Jurkat, Clone E6-1 (cell line): ENCODE data around the gene ERCC5.

Source experiments
- DNase-seq: peaks from one replicate; pipeline ENCODE4 v3.0.0-alpha.2; 2011; ENCODE audit warnings: low read depth, low spot score
- H3K4me3 ChIP-seq: 2 replicates; pipeline ENCODE4 v1.5.1; 2011; ENCODE audit warnings: mild to moderate bottlenecking, low read length, control low read depth, moderate library complexity

Gene ERCC5

GRCh38 chr13:102838273-102838672 lies 7.6 kb upstream of the ERCC5 start:
- no peak overlapping the region for H3K4me3 ChIP-seq
- DNase-seq = no peak

DNA sequence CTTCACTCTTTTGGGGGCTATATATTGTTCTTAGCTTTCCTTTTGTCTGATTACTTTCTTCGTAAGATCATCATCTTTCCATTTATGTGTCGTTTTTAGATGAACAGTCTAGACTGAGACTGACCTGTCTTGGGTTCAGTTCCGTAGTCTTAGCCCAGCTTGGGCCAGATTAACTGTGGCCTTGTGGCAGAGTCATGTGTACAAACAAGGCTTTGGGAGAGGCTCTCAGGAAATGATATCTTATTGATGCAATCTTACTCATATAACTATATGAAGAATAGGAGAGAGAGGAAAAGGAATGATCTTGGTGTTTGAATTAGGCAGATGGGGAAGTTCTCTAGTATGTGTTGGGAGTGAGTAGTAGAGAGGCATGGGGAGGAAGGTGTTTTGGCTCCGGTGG lies 6.8 kb upstream of the ERCC5 start:
- DNase-seq = no peak
- H3K4me3 ChIP-seq = no peak overlapping the region

- H3K4me3 ChIP-seq = no peak overlapping the region
- DNase-seq = no peak
These were observed 6.4 kb upstream of the ERCC5 start for GRCh38 chr13:102839462-102839861.

- H3K4me3 ChIP-seq = peak overlapping the region; percentile 97
- no peak for DNase-seq
These were observed 573 bp upstream of the ERCC5 start for GRCh38 chr13:102845289-102845629.

DNA sequence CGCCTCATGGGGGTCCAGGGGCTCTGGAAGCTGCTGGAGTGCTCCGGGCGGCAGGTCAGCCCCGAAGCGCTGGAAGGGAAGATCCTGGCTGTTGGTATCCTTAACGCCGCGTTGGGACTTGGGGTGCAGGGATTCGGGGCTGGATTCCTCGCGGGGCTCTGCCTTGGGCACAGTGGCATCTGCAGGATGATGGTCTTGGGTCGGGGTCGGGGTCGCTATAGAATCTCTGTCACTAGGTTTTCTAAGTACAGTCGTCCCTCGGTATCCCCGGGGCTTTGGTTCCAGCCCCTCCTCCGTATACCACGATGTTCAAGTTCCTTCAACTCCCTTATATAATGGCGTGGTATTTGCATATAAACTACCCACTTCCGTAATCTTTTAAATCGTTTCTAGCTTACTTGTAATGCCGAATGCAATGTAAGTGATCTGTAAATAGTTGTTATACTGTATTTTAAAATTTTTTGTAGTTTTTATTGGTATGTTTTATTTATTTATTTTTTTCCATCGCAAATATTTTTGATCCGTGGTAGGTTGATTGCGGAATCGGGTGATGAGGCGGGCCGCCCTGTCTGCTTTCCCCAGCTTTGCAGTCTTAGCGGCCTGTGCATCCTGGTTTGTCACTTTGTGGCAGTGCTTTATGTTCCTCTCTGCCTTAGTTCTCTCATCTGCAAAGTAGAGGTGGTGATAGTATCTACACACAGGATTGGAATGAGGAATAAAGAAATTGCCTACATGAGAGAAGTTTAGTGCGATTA lies 606 bp downstream of the ERCC5 start:
- peak; percentile 72 for DNase-seq
- peak overlapping the region; percentile 97 for H3K4me3 ChIP-seq

- peak; percentile 54 for DNase-seq
- H3K4me3 ChIP-seq = peak overlapping the region; percentile 97
These were observed 1.7 kb downstream of the ERCC5 start for GRCh38 chr13:102847272-102848234.

DNA sequence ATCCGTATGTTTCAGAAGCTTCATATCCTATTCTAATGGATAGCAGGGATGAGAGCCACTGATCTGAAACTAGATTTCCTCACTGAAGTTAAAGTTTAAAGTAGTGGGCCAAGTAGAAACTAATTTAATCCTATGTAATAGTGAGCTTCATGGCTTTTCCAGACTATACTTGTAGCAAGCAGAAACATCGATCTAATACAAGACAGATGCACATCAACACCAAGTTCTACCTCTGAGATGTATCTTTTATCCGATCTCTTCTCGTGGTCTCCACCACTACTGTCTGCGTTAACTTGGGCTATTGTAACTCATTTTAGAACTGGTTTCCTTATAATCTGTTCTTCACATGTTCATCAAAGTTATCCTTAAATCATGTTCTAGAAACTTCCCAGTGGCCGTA lies 3.1 kb downstream of the ERCC5 start:
- H3K4me3 ChIP-seq = no peak overlapping the region
- DNase-seq = peak; percentile 24

DNA sequence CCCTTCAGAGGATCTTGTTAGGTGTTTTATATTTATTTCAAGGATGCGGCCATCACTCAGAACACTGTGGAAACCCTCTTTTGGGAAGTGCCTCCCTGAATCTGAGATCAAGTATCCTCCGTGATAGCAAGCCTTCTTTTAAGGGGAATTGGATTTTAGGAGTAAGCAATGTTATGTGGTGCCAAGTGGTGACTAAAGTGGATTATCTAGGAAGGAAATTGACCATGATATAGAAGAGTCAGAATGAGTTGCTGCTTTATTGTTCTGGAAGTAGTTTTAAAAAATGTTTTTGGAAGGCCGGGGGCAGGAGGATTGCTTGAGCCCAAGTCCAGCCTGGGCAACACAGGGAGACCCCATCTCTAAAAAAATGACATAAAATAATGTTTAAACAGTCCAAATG lies 6.7 kb downstream of the ERCC5 start:
- no peak overlapping the region for H3K4me3 ChIP-seq
- DNase-seq = no peak

GRCh38 chr13:102854675-102855074 lies 8.8 kb downstream of the ERCC5 start:
- DNase-seq = peak; percentile 86
- peak overlapping the region; percentile 26 for H3K4me3 ChIP-seq

- DNase-seq = no peak
- no peak overlapping the region for H3K4me3 ChIP-seq
These were observed 10.7 kb downstream of the ERCC5 start for GRCh38 chr13:102856557-102856956.

- DNase-seq = no peak
- no peak overlapping the region for H3K4me3 ChIP-seq
These were observed 16.9 kb downstream of the ERCC5 start for GRCh38 chr13:102862624-102863210.

- H3K4me3 ChIP-seq = no peak overlapping the region
These were observed 17.8 kb downstream of the ERCC5 start for GRCh38 chr13:102863590-102863989.

GRCh38 chr13:102868366-102868936 lies 22.6 kb downstream of the ERCC5 start:
- H3K4me3 ChIP-seq = no peak overlapping the region
- DNase-seq = no peak

More at GRCh38 chr13:102863590-102863989, 17.8 kb downstream of the ERCC5 start:
- DNase-seq = no peak

- no peak for DNase-seq
- no peak overlapping the region for H3K4me3 ChIP-seq
These were observed 24.3 kb downstream of the ERCC5 start for GRCh38 chr13:102869948-102870676.

- no peak overlapping the region for H3K4me3 ChIP-seq
- DNase-seq = peak; percentile 37
These were observed 25.0 kb downstream of the ERCC5 start for GRCh38 chr13:102870677-102871415.

- no peak for DNase-seq
- H3K4me3 ChIP-seq = no peak overlapping the region
These were observed 26.3 kb downstream of the ERCC5 start for GRCh38 chr13:102872131-102872530.

DNA sequence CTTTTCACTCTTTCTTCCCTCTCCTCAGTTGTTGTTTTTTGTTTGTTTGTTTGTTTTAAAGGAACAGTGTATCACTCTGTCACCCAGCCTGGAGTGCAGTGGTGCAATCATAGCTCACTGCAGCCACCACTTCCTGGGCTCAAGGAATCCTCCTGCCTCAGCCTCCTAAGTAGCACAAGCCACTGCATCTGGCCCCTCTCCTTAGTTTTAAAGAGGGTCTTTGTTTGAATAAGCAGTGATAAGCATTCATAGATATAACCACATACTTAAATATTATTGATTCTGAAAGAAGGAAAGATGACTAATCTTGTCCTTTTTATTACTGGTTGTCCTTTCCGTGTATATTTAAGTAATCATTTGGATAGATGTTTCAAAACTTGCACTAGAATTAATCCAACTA lies 26.7 kb downstream of the ERCC5 start:
- DNase-seq = no peak

DNA sequence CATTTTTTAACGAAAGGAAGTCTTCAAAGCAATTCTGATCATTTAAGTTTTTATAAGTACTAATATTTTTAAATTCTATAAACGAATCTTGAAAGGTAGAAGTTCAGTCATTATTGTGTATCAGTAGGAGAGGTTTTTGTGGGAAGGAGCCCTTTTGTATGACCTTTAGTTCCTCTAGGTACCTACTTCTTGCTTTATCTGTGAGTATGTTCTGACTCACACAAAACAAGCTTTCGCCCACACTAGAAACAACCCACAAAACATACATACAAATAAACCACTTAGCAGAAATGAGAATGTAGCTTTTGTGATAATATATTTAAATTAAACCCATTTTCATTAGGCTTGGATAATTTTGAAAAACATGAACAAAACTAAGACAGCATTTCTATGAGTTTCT lies 27.8 kb downstream of the ERCC5 start:
- H3K4me3 ChIP-seq = no peak overlapping the region
- no peak for DNase-seq

More for the DNA sequence above, 26.7 kb downstream of the ERCC5 start:
- H3K4me3 ChIP-seq = no peak overlapping the region
